GM23248 (cell line): Measurements from ENCODE around the gene TOM1. TPM values are rescaled to one million over a fixed set of nuclear protein-coding genes. Genes with fewer than 3 reads are reported as not detected.

ENCODE experiments used
- DNase-seq: peaks from one replicate; pipeline ENCODE4 v3.0.0-alpha.2; 2015
- H2AFZ ChIP-seq: fragments of 200-600 bp; sonication (generic); 2 replicates; pipeline ENCODE4 v1.6.1; 2016; ENCODE audit warnings: antibody characterized with exemption
- H3F3A ChIP-seq: fragments of 200-600 bp; sonication (generic); 2 replicates; pipeline ENCODE4 v1.6.1; 2016; ENCODE audit warnings: mild to moderate bottlenecking, antibody characterized with exemption, mixed run types; ENCODE audit not compliant: insufficient read depth
- H3K27ac ChIP-seq: fragments of 200-600 bp; sonication (generic); 2 replicates; pipeline ENCODE4 v1.5.1; 2016; ENCODE audit warnings: mild to moderate bottlenecking
- H3K27me3 ChIP-seq: fragments of 200-600 bp; sonication (generic); replicated peaks from 2 replicates; pipeline ENCODE4 v1.6.1; 2016; ENCODE audit warnings: mild to moderate bottlenecking; ENCODE audit not compliant: insufficient read depth
- H3K36me3 ChIP-seq: fragments of 200-600 bp; sonication (generic); 2 replicates; pipeline ENCODE4 v1.6.1; 2016; ENCODE audit warnings: low read depth, mild to moderate bottlenecking
- H3K4me1 ChIP-seq: fragments of 200-600 bp; sonication (generic); 2 replicates; pipeline ENCODE4 v1.6.1; 2016; ENCODE audit warnings: mild to moderate bottlenecking; ENCODE audit not compliant: insufficient read depth
- H3K4me2 ChIP-seq: fragments of 200-600 bp; sonication (generic); one replicate; pipeline ENCODE4 v1.6.1; 2016; ENCODE audit warnings: mild to moderate bottlenecking; ENCODE audit not compliant: unreplicated experiment
- H3K4me3 ChIP-seq: fragments of 200-600 bp; sonication (generic); 2 replicates; pipeline ENCODE4 v1.5.1; 2016; ENCODE audit warnings: mild to moderate bottlenecking
- H3K79me2 ChIP-seq: fragments of 200-600 bp; sonication (generic); 2 replicates; pipeline ENCODE4 v1.6.1; 2016; ENCODE audit warnings: mild to moderate bottlenecking; ENCODE audit not compliant: insufficient read depth
- H3K9ac ChIP-seq: fragments of 200-600 bp; sonication (generic); 2 replicates; pipeline ENCODE4 v1.6.1; 2016; ENCODE audit warnings: mild to moderate bottlenecking
- H3K9me2 ChIP-seq: fragments of 200-600 bp; sonication (generic); 2 replicates; pipeline ENCODE4 v1.6.1; 2016; ENCODE audit warnings: mixed run types, mild to moderate bottlenecking, moderate library complexity; ENCODE audit not compliant: insufficient read depth
- H3K9me3 ChIP-seq: fragments of 200-600 bp; sonication (generic); one replicate; pipeline ENCODE4 v1.6.1; 2017; ENCODE audit warnings: low read depth
- H4K20me1 ChIP-seq: fragments of 200-600 bp; sonication (generic); 2 replicates; pipeline ENCODE4 v1.6.0; 2016; ENCODE audit not compliant: insufficient read depth
- EZH2 ChIP-seq: fragments of 200-600 bp; sonication (generic); IDR thresholded peaks from 2 replicates; pipeline ENCODE4 v1.6.1; 2018; ENCODE audit warnings: antibody characterized with exemption, mild to moderate bottlenecking; ENCODE audit not compliant: insufficient read depth, poor library complexity, severe bottlenecking
- EZH2phosphoT487 ChIP-seq: fragments of 200-600 bp; sonication (generic); IDR thresholded peaks from 2 replicates; pipeline ENCODE4 v1.6.1; 2018; ENCODE audit warnings: antibody characterized with exemption, moderate library complexity, mild to moderate bottlenecking, low read depth; ENCODE audit not compliant: insufficient read depth
- WGBS, 2 experiments: methylation state at CpG; one replicate each; pipeline ENCODE4 v1.1.6; 2015 to 2017; ENCODE audit warnings: low lambda C conversion rate in 2 of 2, low coverage in 1 of 2; ENCODE audit errors: missing lambda C conversion rate in 2 of 2; 5-methylcytosine and 5-hydroxymethylcytosine counted together
- in situ Hi-C: fragments of 300-500 bp; cut with MboI; formaldehyde crosslinking; loops from 2 replicates; pipeline ENCODE4 v1.15.0; 2020
- polyA plus RNA-seq: library from polyadenylated mRNA; unstranded; fragments of >200 nt; fragmentation: Nextera tagmentation; extraction: Ambion mirVana; gene quantifications from 2 replicates; pipeline ENCODE4 v1.2.1, GENCODE V29; 2016
- total RNA-seq: library from RNA; depleted of rRNA; stranded (reverse); fragments of >200 nt; shearing (Covaris generic); gene quantifications from 2 replicates; pipeline ENCODE4 v1.2.3, GENCODE V29; 2014

TOM1 gene
- total and polyA plus RNA-seq, 2 experiments from 2014 or later: 61.3 to 69.7 TPM

GRCh38 chr22:35269630-35270029 lies 30.1 kb upstream of the TOM1 start:
- Histone ChIP-seq H3K27ac (no peak overlapping the region), H3K36me3 (peaks cover 37% of the 10 kb centered on the region; the same call in 1 of the 2 replicates), H3K4me2 (no peak overlapping the region), H3K79me2 (peaks cover 90% of the 10 kb centered on the region), H2AFZ (no peak overlapping the region), H3K9ac (no peak overlapping the region), H3K4me1 (no peaks in the 10 kb centered on the region), H3K9me2 (no peaks in the 10 kb centered on the region), H3K4me3 (no peak overlapping the region), H3K27me3 (no peaks in the 10 kb centered on the region), H3K9me3 (no peaks in the 10 kb centered on the region), H4K20me1 (no peaks in the 10 kb centered on the region; the same call in 1 of the 2 replicates), H3F3A (no peaks in the 10 kb centered on the region)
- TF ChIP-seq EZH2phosphoT487: no peak
- no peak for TF ChIP-seq EZH2
- in situ Hi-C loops: no loop called here
- WGBS, 2 experiments: 94 to 98% methylated on average over 3 of the region's 3 CpGs
- DNase-seq: no peak

GRCh38 chr22:35274154-35274871 lies 25.4 kb upstream of the TOM1 start:
- in situ Hi-C loops: no loop called here
- Histone ChIP-seq H3K9me3 (no peaks in the 10 kb centered on the region), H3K4me2 (no peak overlapping the region), H3K9me2 (no peaks in the 10 kb centered on the region), H3F3A (peaks cover 5% of the 10 kb centered on the region; the same call in 1 of the 2 replicates), H3K27ac (no peak overlapping the region), H3K79me2 (peaks cover 86% of the 10 kb centered on the region), H2AFZ (no peak overlapping the region), H3K36me3 (peaks cover 14% of the 10 kb centered on the region; the same call in 1 of the 2 replicates), H3K27me3 (no peaks in the 10 kb centered on the region), H3K9ac (no peak overlapping the region), H3K4me3 (no peak overlapping the region), H3K4me1 (peaks cover 9% of the 10 kb centered on the region), H4K20me1 (no peaks in the 10 kb centered on the region)
- TF ChIP-seq EZH2phosphoT487 (no peak), EZH2 (no peak)
- DNase-seq: no peak
- WGBS, 2 experiments: 93 to 95% methylated on average over 8 of the region's 8 CpGs

GRCh38 chr22:35275580-35275979 lies 24.1 kb upstream of the TOM1 start:
- Histone ChIP-seq H3K9ac (no peak overlapping the region), H3F3A (peaks cover 5% of the 10 kb centered on the region; the same call in 1 of the 2 replicates), H3K4me3 (no peak overlapping the region), H3K9me3 (no peaks in the 10 kb centered on the region), H3K9me2 (no peaks in the 10 kb centered on the region), H3K36me3 (0 out of 2 replicates have a peak, but pooled peaks cover 8% of the 10 kb centered on the region), H3K4me2 (no peak overlapping the region), H2AFZ (no peak overlapping the region), H3K79me2 (peaks cover 86% of the 10 kb centered on the region), H3K27me3 (no peaks in the 10 kb centered on the region), H4K20me1 (no peaks in the 10 kb centered on the region), H3K4me1 (peaks cover 9% of the 10 kb centered on the region), H3K27ac (no peak overlapping the region)
- in situ Hi-C loops: no loop called here
- WGBS, 2 experiments: 38 to 76% methylated on average over 1 of the region's 1 CpG
- no peak for TF ChIP-seq EZH2
- no peak for TF ChIP-seq EZH2phosphoT487
- DNase-seq: peak; percentile 49

GRCh38 chr22:35276019-35276418 lies 23.7 kb upstream of the TOM1 start:
- peaks cover 86% of the 10 kb centered on the region for H3K79me2 ChIP-seq
- no peak for DNase-seq
- no peaks in the 10 kb centered on the region for H3K9me2 ChIP-seq
- H3K36me3 ChIP-seq: 0 out of 2 replicates have a peak, but pooled peaks cover 6% of the 10 kb centered on the region
- no peak overlapping the region for H2AFZ ChIP-seq
- no peaks in the 10 kb centered on the region for H4K20me1 ChIP-seq
- H3F3A ChIP-seq: peaks cover 5% of the 10 kb centered on the region; the same call in 1 of the 2 replicates
- H3K27me3 ChIP-seq: no peaks in the 10 kb centered on the region
- TF ChIP-seq EZH2phosphoT487: no peak
- no peak for TF ChIP-seq EZH2
- 79 to 97% methylated on average over 4 of the region's 4 CpGs for WGBS, 2 experiments
- no peak overlapping the region for H3K27ac ChIP-seq
- H3K9ac ChIP-seq: no peak overlapping the region
- in situ Hi-C loops: no loop called here
- peaks cover 9% of the 10 kb centered on the region for H3K4me1 ChIP-seq
- no peaks in the 10 kb centered on the region for H3K9me3 ChIP-seq
- no peak overlapping the region for H3K4me2 ChIP-seq
- no peak overlapping the region for H3K4me3 ChIP-seq
